Neuron (in vitro differentiated cells): ENCODE results near the gene CCNK.

Source experiments
- H2AFZ ChIP-seq: one replicate; pipeline ENCODE4 v1.6.1; 2013; ENCODE audit warnings: low read depth, mild to moderate bottlenecking, inconsistent platforms, low read length, moderate library complexity
- H3K27me3 ChIP-seq: one replicate; pipeline ENCODE4 v1.6.1; 2013; ENCODE audit warnings: low read length; ENCODE audit not compliant: insufficient read depth
- H3K36me3 ChIP-seq: one replicate; pipeline ENCODE4 v1.6.1; 2013; ENCODE audit warnings: low read length; ENCODE audit not compliant: insufficient read depth
- H3K4me1 ChIP-seq: one replicate; pipeline ENCODE4 v1.6.1; 2013; ENCODE audit warnings: low read length; ENCODE audit not compliant: insufficient read depth
- H3K4me3 ChIP-seq: 2 replicates; pipeline ENCODE4 v1.5.1; 2013; ENCODE audit warnings: mild to moderate bottlenecking, low read length, moderate library complexity
- H3K9me3 ChIP-seq: one replicate; pipeline ENCODE4 v1.6.1; 2013; ENCODE audit warnings: low read length

CCNK gene

DNA sequence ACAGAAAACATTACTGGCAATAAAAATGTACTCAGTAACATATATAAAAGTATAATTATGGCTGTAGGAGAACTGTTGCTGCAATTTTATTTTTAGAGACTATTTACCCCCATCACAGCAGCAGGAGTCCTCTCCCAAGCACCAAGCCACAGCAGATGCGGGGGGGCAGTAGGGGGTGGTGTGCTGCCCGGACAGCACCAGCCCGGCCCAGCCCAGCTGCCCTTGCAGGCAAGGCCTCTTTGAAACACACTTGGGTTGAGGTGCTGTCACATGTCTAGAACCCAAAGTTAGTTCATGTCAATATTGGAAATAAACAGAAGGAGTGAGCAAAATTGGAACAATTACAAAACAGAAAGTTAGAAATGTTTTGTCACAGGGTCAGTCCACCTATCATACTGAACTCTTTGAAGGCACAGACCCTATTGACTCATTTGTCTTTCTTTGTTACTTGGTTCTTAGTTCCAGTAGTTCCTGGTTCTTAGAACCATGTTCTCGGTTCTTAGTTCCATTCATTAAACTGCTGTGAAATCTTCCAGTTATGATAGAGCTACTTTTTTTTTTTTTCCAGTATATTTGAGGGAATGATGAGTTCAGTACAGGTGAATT, 22.7 kb downstream of the CCNK start:
- peaks cover 91% of the 10 kb centered on the region for H3K36me3 ChIP-seq

DNA sequence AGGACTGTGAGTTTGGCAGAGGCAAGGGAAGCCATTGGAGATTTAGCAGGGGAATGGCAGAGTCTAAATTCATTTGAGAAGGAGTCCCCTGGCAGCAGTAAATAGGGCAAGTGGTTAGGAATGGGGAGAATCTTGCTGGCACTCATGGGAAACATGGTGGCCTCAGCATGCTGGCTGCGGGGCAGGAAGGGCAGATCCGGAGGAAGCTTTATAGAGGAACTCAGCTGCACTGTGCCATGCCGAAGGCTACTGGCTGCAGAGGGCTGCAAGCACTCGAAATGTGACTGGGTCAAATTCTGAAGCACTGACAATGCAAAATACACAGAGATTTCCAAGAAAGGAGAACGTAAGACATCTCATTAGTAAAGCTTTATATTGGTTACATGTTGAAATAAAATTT, 23.9 kb downstream of the CCNK start:
- Histone ChIP-seq H3K4me1 (peaks cover 12% of the 10 kb centered on the region), H3K9me3 (no peaks in the 10 kb centered on the region), H3K27me3 (no peaks in the 10 kb centered on the region), H3K4me3 (no peak overlapping the region), H3K36me3 (peaks cover 92% of the 10 kb centered on the region), H2AFZ (no peak overlapping the region)

More for the DNA sequence above, 22.7 kb downstream of the CCNK start:
- Histone ChIP-seq H3K4me3 (no peak overlapping the region), H3K4me1 (peaks cover 12% of the 10 kb centered on the region), H3K9me3 (no peaks in the 10 kb centered on the region), H3K27me3 (no peaks in the 10 kb centered on the region), H2AFZ (no peak overlapping the region)

DNA sequence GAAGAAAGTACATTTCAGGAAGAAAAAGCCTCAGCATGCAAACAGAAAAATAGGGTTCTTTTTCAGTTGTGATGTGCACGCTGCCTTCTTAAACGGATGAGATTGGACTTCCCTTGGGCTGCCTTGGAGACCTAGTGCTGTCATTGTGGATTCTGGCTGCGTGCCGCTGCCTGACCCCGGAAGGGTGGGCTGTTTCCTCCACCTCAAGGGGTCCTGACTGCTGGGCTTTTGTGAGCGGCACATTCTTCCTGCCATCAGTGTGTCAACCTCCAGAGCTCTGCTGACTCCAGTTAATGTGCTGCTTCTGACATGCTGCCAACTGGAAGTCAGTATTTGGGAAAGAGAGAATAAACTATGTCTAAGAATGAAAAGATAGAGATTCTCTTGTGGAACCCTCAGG, 25.1 kb downstream of the CCNK start:
- Histone ChIP-seq H2AFZ (no peak overlapping the region), H3K27me3 (no peaks in the 10 kb centered on the region), H3K4me3 (no peak overlapping the region), H3K36me3 (peaks cover 85% of the 10 kb centered on the region), H3K9me3 (no peaks in the 10 kb centered on the region), H3K4me1 (peaks cover 12% of the 10 kb centered on the region)

DNA sequence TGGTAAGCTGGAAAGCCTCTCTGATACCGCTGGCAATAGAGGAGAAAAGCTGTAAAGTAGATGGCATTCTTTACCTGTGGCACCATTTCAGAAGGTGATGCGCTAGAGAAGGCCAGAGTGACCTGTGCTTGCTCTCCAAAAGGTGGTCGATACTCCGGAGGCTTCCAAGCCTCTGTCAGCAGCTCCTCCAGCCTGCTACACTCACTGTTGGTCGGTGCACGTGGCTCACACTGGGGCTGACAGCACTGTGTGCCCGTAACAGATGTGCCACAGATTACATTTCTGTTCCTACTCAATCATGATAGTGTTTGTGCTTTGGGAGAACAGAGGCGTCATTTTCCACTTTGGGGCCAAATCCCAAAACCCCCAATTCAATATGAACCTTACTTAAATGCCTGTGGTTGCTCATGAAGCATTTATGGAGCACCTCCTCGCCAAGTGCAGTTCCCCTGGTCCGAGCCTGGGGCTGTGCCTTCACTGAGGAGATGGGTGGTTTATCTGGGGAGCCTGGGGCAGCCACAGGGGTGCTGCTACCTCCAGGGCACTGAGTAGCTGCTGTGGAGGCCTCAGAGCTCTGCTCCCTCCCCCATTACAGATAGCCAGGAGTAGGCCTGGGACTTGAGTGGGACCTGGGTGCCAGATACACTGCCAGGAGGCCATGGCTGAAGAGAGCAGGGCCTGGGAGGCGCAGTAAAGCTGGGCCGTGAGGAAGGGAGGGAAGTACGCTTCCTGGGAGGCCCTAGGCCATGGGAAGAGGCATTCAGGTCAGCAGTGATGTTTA, 26.8 kb downstream of the CCNK start:
- no peak overlapping the region for H2AFZ ChIP-seq
- no peak overlapping the region for H3K4me3 ChIP-seq
- H3K4me1 ChIP-seq = peaks cover 12% of the 10 kb centered on the region
- H3K9me3 ChIP-seq = no peaks in the 10 kb centered on the region
- no peaks in the 10 kb centered on the region for H3K27me3 ChIP-seq
- peaks cover 76% of the 10 kb centered on the region for H3K36me3 ChIP-seq

DNA sequence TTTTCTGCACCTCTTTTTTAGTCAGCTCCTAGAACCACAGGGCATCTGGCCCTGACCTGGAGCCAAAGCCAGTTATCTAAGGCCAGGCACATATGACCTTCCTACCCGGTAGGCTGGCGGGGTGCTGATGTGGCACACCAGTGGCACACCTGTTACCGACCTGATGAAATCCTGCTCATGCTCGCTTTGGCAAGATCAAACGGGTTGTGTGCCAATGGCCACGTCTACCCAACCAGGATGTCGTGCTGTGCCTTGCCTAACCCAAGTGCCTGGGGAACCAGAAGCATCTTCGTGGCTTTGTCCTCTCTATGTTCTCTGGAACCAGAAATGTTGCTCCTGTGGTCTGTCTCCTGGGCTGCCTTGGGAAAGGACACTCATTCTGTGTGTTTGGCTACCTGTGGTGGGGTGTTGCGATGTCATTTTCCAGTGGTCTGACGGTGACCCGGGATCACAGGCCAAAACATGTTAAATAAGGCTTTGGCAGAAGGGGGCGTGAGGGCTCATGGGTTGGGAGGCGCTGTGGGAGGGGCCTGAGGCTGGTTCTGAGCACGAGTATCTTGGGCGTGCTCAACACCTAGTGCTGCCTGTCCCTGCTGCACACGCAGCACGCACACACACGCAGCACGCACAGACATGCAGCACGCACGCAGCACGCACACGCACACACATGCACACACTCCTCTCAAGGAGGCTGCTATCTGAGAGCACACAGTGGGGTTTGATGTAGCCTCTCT, 27.9 kb downstream of the CCNK start:
- peaks cover 12% of the 10 kb centered on the region for H3K4me1 ChIP-seq
- no peaks in the 10 kb centered on the region for H3K9me3 ChIP-seq
- peaks cover 74% of the 10 kb centered on the region for H3K36me3 ChIP-seq
- no peaks in the 10 kb centered on the region for H3K27me3 ChIP-seq
- no peak overlapping the region for H2AFZ ChIP-seq
- no peak overlapping the region for H3K4me3 ChIP-seq

DNA sequence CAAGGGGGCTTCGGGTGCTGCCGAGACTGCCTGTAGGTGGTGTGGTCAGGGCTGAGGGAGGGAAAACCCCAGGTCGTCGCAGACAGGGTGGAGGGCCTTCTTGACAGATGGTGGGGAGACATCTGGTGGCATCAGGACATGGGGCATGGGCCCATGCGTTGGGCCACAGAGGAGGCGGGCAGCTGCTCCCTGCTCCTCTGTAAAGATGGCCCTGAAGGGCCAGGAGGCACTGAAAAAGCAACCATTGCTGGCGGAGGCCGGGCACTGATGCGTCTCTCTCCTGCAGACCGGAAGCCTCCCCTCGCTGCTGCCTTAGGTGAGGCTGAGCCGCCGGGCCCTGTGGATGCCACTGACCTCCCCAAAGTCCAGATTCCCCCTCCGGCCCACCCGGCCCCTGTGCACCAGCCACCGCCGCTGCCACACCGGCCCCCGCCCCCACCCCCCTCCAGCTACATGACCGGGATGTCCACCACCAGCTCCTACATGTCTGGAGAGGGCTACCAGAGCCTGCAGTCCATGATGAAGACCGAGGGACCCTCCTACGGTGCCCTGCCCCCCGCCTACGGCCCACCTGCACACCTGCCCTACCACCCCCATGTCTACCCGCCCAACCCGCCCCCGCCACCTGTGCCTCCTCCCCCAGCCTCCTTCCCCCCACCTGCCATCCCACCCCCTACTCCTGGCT, 28.8 kb downstream of the CCNK start:
- peaks cover 12% of the 10 kb centered on the region for H3K4me1 ChIP-seq
- no peaks in the 10 kb centered on the region for H3K9me3 ChIP-seq
- no peaks in the 10 kb centered on the region for H3K27me3 ChIP-seq
- H3K4me3 ChIP-seq = no peak overlapping the region
- H2AFZ ChIP-seq = no peak overlapping the region
- peaks cover 73% of the 10 kb centered on the region for H3K36me3 ChIP-seq

DNA sequence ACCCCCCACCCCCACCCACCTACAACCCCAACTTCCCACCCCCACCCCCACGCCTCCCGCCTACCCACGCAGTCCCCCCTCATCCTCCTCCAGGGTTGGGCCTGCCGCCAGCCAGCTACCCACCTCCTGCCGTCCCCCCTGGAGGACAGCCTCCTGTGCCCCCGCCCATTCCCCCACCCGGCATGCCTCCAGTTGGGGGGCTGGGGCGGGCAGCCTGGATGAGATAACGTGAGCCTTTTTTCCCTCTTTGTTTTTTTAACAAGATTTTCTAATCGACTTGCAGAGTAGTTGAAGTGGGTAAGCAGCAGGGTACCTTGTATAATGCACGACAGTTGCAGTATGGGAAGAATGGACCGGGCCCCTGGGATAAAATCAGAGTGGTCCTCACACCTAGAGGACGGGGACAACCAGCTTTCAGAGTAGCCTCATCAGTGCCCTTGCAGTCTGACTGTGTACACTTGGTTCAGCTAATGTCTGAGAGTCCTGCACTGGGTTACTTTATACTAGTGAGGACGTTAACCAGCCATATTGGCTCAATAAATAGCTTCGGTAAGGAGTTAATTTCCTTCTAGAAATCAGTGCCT, 29.4 kb downstream of the CCNK start:
- Histone ChIP-seq H2AFZ (no peak overlapping the region), H3K36me3 (peaks cover 70% of the 10 kb centered on the region)

DNA sequence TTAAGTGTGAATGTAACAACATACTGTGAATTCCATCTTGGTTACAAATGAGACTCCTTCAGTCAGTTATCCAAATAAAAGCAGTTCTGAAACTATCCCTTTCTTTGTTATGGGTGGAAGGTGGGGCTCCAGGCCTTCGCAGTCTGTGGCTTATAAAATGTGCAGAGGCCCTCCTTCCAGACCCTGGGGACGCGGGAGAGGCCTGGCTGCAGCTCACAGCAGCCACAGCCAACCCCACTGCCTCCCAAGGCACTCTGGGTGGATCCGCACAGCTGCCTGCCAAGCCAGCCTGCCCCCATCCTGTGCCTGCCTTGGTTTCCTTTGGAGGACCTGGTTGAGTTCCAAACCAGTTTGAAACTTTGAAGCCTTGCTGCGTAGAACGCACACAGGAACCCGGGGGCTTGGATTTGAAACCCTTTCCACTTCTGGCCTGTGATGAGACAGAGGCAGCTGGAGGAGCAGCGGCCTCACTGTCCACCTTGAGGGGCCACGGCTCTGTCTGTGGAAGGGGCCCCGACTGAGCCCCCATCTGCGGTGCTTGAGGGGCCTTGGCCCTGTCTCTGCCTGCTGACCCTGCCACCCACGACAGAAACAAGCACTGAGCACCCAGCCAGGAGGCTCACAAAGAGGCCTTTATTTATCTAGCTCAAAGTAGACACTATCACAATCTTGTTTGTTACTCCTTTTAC, 30.4 kb downstream of the CCNK start:
- H3K4me1 ChIP-seq = peaks cover 2% of the 10 kb centered on the region
- no peak overlapping the region for H2AFZ ChIP-seq
- H3K9me3 ChIP-seq = no peaks in the 10 kb centered on the region
- H3K36me3 ChIP-seq = peaks cover 67% of the 10 kb centered on the region
- no peaks in the 10 kb centered on the region for H3K27me3 ChIP-seq
- H3K4me3 ChIP-seq = no peak overlapping the region

More for the DNA sequence above, 29.4 kb downstream of the CCNK start:
- H3K27me3 ChIP-seq = no peaks in the 10 kb centered on the region
- no peaks in the 10 kb centered on the region for H3K9me3 ChIP-seq
- H3K4me1 ChIP-seq = peaks cover 10% of the 10 kb centered on the region
- no peak overlapping the region for H3K4me3 ChIP-seq

DNA sequence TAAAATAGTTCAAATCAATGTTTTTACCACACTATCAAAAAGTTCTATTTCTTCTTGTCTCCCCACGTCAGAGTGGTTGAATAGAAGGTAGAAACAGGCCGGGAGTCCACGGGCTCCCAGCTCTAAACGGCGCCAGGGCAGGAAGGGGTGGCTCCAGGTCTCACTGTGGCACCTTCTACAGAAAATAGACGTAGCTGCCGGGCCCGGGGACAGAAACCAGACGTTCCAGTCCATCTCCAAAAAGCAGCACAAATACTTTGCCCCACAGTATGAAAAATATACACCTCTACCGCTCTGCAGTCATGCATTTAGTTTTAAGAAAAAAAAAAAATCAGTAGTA, 30.9 kb downstream of the CCNK start:
- H3K9me3 ChIP-seq = no peaks in the 10 kb centered on the region
- H2AFZ ChIP-seq = no peak overlapping the region
- H3K36me3 ChIP-seq = peaks cover 62% of the 10 kb centered on the region
- H3K4me1 ChIP-seq = no peaks in the 10 kb centered on the region
- H3K27me3 ChIP-seq = no peaks in the 10 kb centered on the region
- no peak overlapping the region for H3K4me3 ChIP-seq

DNA sequence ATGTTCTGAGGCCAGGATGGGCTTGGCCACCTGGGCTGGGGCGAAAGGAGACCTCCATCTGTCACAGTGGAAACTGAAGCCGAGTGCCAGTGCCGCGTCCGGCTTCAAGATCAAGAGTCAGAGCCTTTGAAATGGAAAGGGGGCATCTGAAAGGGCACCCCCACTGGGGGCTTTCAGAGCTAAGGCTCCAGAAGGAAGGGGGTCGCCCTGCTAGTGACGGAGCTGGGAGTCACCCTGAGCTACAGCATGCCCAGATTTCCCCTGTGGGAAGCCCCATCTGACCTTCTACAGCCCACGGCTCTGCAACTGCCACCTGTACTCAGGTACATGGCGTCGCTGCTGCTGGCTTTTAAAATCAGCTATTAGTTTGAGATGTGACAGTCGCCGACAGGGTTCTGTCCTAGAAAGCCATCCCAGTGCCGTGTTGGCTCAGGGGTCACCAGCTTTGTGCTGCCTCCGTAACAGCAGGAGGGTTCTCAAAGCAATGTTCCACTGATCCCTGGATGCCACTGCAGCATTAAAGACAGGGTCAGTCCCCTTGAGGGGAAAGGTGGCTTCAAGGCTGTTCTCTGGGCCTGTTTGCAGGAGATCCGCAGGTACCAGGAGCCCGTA, 31.5 kb downstream of the CCNK start:
- Histone ChIP-seq H2AFZ (no peak overlapping the region), H3K36me3 (peaks cover 56% of the 10 kb centered on the region), H3K9me3 (no peaks in the 10 kb centered on the region), H3K4me1 (no peaks in the 10 kb centered on the region), H3K4me3 (no peak overlapping the region), H3K27me3 (no peaks in the 10 kb centered on the region)

DNA sequence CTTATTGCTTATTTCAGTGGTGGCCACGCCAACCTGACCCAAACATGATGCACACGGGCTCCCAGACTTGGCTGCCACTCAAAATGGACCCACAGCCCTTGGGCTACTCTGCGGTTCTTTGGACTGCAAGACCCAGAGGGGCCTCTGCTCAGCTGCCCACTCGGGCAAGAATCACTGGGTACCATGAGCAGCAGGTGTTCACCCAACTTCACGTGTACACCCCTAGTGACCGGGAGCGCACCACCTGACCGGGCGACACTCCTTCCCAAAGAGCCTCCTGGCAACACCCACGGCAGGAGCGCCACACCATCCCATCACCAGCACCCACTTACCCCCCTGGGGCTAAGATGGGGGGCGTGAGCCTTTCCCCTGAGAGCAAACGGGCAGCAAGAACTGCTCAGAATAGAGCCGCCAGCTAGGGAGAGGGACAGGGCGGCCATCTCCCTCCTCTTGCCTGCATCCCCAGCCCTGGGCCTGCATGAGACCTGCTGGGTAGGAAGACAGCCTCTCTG, 32.0 kb downstream of the CCNK start:
- H3K36me3 ChIP-seq = peaks cover 50% of the 10 kb centered on the region
- no peaks in the 10 kb centered on the region for H3K4me1 ChIP-seq

More for the DNA sequence above, 32.0 kb downstream of the CCNK start:
- Histone ChIP-seq H2AFZ (no peak overlapping the region), H3K9me3 (no peaks in the 10 kb centered on the region), H3K4me3 (no peak overlapping the region), H3K27me3 (no peaks in the 10 kb centered on the region)
